ENCODE results near the gene BTG2. TPM values are rescaled to one million over a fixed set of nuclear protein-coding genes. Genes with fewer than 3 reads are reported as not detected.

The BTG2 gene
- total RNA-seq, 1 experiment from 2014 or later = 2.7 TPM

DNA sequence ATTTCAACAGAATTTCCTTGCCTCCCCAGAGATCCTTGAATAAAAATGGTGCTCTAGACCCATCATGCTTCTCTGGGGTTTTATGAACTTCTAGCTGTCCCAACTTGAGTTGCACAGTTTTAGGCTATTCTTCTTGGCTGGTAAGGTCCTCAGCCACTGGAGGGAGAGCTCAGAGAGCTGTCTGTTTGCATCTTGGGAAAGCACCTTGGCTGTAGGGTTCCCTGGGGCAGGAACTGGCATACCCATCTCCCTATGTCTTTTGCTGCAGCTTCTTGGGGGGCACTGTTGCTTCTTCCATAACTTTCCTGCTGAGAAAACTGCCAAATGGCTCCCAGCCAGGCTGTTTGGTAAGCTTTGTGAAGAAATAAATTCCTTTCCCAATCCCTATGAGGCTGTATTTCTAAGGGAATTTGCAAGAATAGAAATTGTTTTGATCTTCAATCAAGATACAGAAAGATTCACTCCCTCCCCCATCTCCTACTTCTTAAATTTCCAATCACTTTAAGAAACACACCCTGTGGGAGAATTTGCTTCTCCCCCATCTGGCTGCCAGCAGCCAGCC lies 53.8 kb downstream of the BTG2 start:
- TF ChIP-seq, protein P1, sequence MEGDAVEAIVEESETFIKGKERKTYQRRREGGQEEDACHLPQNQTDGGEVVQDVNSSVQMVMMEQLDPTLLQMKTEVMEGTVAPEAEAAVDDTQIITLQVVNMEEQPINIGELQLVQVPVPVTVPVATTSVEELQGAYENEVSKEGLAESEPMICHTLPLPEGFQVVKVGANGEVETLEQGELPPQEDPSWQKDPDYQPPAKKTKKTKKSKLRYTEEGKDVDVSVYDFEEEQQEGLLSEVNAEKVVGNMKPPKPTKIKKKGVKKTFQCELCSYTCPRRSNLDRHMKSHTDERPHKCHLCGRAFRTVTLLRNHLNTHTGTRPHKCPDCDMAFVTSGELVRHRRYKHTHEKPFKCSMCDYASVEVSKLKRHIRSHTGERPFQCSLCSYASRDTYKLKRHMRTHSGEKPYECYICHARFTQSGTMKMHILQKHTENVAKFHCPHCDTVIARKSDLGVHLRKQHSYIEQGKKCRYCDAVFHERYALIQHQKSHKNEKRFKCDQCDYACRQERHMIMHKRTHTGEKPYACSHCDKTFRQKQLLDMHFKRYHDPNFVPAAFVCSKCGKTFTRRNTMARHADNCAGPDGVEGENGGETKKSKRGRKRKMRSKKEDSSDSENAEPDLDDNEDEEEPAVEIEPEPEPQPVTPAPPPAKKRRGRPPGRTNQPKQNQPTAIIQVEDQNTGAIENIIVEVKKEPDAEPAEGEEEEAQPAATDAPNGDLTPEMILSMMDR (IDR thresholded peaks at IDR 0.05; ENCODE audit: unreplicated experiment) = no peak
- no peaks in the 10 kb centered on the region for H3K9me3 Mint-ChIP-seq (ENCODE audit: low read depth, unreplicated experiment)
- intact Hi-C loops (cut with micrococcal nuclease; ENCODE audit: unreplicated experiment) = no loop called here

More for the DNA sequence above, 53.8 kb downstream of the BTG2 start:
- Mint-ChIP-seq H3K4me3 (ENCODE audit: low read depth, unreplicated experiment) (no peak overlapping the region), H3K27ac (ENCODE audit: unreplicated experiment) (no peak overlapping the region), H3K27me3 (ENCODE audit: unreplicated experiment) (peaks cover 96% of the 10 kb centered on the region), H3K36me3 (ENCODE audit: insufficient read depth, unreplicated experiment) (no peaks in the 10 kb centered on the region), H3K4me1 (ENCODE audit: low read depth, unreplicated experiment) (no peaks in the 10 kb centered on the region)
- no peak for DNase-seq
- no TSS peak for BruUV-seq (replicated peaks)
- CTCF ChIA-PET = interaction anchor here (0.6 kb wide), 1 partner anchor 217 kb away, joined by 4 read pairs; no protein-coding TSS in a partner anchor

Other genes with a start within 250 kb of the BTG2 start
- not detected in 2 replicates for gene MYOG, start 219.5 kb upstream of the BTG2 start, total RNA-seq (2022)
- gene ADORA1, start 177.8 kb upstream of the BTG2 start, total RNA-seq (2022) = 1.5 and 1.7 TPM in 2 replicates
- not detected in 2 replicates for gene MYBPH, start 129.7 kb upstream of the BTG2 start, total RNA-seq (2022)
- not detected in 2 replicates for gene CHI3L1, start 118.8 kb upstream of the BTG2 start, total RNA-seq (2022)
- not detected in 2 replicates for gene CHIT1, start 75.8 kb upstream of the BTG2 start, total RNA-seq (2022)
- not detected in 2 replicates for gene FMOD, start 45.6 kb downstream of the BTG2 start, total RNA-seq (2022)
- gene PRELP, start 170.3 kb downstream of the BTG2 start, total RNA-seq (2022) = not detected in 2 replicates
- not detected in 2 replicates for gene OPTC, start 188.6 kb downstream of the BTG2 start, total RNA-seq (2022)

Measured in Calu3 (cell line).